SH-SY5Y (cell line): ENCODE results near the gene ATP6V1C2.

Experiments used
- GATA2 ChIP-seq: IDR thresholded peaks from 2 replicates; pipeline ENCODE4 v1.6.1; 2011; ENCODE audit warnings: mild to moderate bottlenecking, low read depth, low read length
- GATA3 ChIP-seq: IDR thresholded peaks from 2 replicates; pipeline ENCODE4 v1.6.1; 2011; ENCODE audit warnings: low read depth, mild to moderate bottlenecking, low read length, moderate library complexity

DNA sequence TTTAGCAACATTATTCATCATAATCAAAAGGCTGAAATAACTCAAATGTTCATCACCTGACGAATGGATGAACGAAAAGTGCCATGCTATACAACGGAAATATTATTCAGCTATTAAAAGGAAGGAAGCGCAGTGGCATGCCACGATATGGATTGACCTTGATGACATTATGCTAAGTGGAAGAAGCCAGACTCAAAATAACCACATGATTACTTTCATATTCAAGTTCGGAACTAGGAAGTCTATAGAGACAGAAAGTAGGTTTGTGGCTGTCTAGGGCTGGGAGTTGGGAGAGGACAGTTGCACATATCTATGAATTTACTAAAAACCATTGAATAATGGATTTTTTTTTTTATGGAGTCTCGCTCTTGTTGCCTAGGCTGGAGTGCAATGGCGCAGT is 104.6 kb downstream of the ATP6V1C2 start:
- TF ChIP-seq GATA2, result no peak
- TF ChIP-seq GATA3, result no peak
